B cell (primary cell): ENCODE data around the gene POU2AF1. TPM values are rescaled to one million over a fixed set of nuclear protein-coding genes. Genes with fewer than 3 reads are reported as not detected.

ENCODE experiments used
- ATAC-seq: fragments of 200-7000 bp; cut with Tn5 transposase; one replicate; pipeline ENCODE4 v1.10.0; 2021; ENCODE audit warnings: low read depth, mild to moderate bottlenecking, moderate number of reproducible peaks, moderate library complexity
- CTCF ChIA-PET: fragments of 350-600 bp; sonication (Branson Sonifier 250); formaldehyde crosslinking; loops from one replicate; lab custom pipeline; 2021; ENCODE audit warnings: antibody characterized with exemption, inconsistent platforms; lab: Charles Lee
- POLR2A ChIA-PET: fragments of 350-600 bp; sonication (Branson Sonifier 250); formaldehyde crosslinking; loops from one replicate; lab custom pipeline; 2021; ENCODE audit warnings: antibody characterized with exemption; lab: Charles Lee
- DNase-seq: peaks from one replicate; pipeline ENCODE4 v3.0.0; 2013
- H2AFZ ChIP-seq: 2 replicates; pipeline ENCODE4 v1.6.1; 2012; ENCODE audit warnings: mild to moderate bottlenecking, low read depth, low read length; ENCODE audit not compliant: insufficient read depth, poor library complexity, severe bottlenecking
- H3K27ac ChIP-seq, 2 donors: 1 replicate in 1 of 2; 2 replicates in 1 of 2; pipeline ENCODE4 v1.5.1; 2012 to 2013; ENCODE audit warnings: low read length in 2 of 2, mild to moderate bottlenecking in 2 of 2, moderate library complexity in 1 of 2
- H3K27me3 ChIP-seq, 4 experiments: fragments of 200-600 bp in 1 of 4; sonication (generic) in 1 of 4; replicated peaks in 1 of 4; 1 replicate in 2 of 4; 2 replicates in 2 of 4; pipeline versions ENCODE4 v1.6.1 to v1.7.0; 2013 to 2016; ENCODE audit warnings: low read length in 3 of 4, mild to moderate bottlenecking in 2 of 4, mixed read lengths in 1 of 4, moderate library complexity in 1 of 4; ENCODE audit not compliant: insufficient read depth in 4 of 4, control insufficient read depth in 3 of 4; ENCODE audit errors: control extremely low read depth in 1 of 4
- H3K36me3 ChIP-seq, 2 experiments: replicated peaks in 1 of 2; 1 replicate in 1 of 2; 2 replicates in 1 of 2; pipeline versions ENCODE4 v1.6.1 to v1.7.1; 2013; ENCODE audit warnings: low read length in 1 of 2; ENCODE audit not compliant: insufficient read depth in 2 of 2, control insufficient read depth in 1 of 2; ENCODE audit errors: control extremely low read depth in 1 of 2, extremely low read depth in 1 of 2
- H3K4me1 ChIP-seq, 2 donors: fragments of 200-600 bp in 1 of 2; sonication (generic) in 1 of 2; 1 replicate in 1 of 2; 2 replicates in 1 of 2; pipeline versions ENCODE4 v1.5.1 to v1.6.1; 2013 to 2017; ENCODE audit warnings: low read length in 2 of 2; ENCODE audit not compliant: control insufficient read depth in 2 of 2, insufficient read depth in 2 of 2
- H3K4me2 ChIP-seq: replicated peaks from 2 replicates; pipeline ENCODE3; 2012; ENCODE audit warnings: mild to moderate bottlenecking, low read depth, low read length; ENCODE audit not compliant: poor library complexity, severe bottlenecking
- H3K4me3 ChIP-seq, 5 experiments: fragments of 200-600 bp in 1 of 5; sonication (generic) in 1 of 5; 1 replicate in 3 of 5; 2 replicates in 2 of 5; pipeline versions ENCODE4 v1.5.1 to v1.7.0; 2011 to 2016; ENCODE audit warnings: low read length in 4 of 5, mild to moderate bottlenecking in 4 of 5, low read depth in 2 of 5, control low read depth in 1 of 5, moderate library complexity in 1 of 5; ENCODE audit not compliant: insufficient read depth in 1 of 5; ENCODE audit errors: control extremely low read depth in 1 of 5, extremely low read depth in 1 of 5
- H3K79me2 ChIP-seq: fragments of 200-600 bp; sonication (generic); one replicate; pipeline ENCODE4 v1.6.0; 2016; ENCODE audit warnings: low read length; ENCODE audit not compliant: control insufficient read depth, insufficient read depth
- H3K9ac ChIP-seq: fragments of 200-600 bp; sonication (generic); 2 replicates; pipeline ENCODE4 v1.6.1; 2017; ENCODE audit warnings: mild to moderate bottlenecking, low read length, moderate library complexity
- H3K9me3 ChIP-seq, 3 donors: one replicate each; pipeline versions ENCODE4 v1.6.1 to v1.7.1; 2013; ENCODE audit warnings: low read length in 2 of 3; ENCODE audit not compliant: control insufficient read depth in 2 of 3, insufficient read depth in 1 of 3; ENCODE audit errors: control extremely low read depth in 1 of 3
- H4K20me1 ChIP-seq: 2 replicates; pipeline ENCODE4 v1.6.0; 2012; ENCODE audit warnings: mild to moderate bottlenecking, low read length; ENCODE audit not compliant: insufficient read depth, control insufficient read depth, poor library complexity, severe bottlenecking
- H3K27ac Mint-ChIP-seq: one replicate; pipeline ENCODE4 v1.8.0; 2021; ENCODE audit warnings: mixed read lengths
- H3K27me3 Mint-ChIP-seq: one replicate; pipeline ENCODE4 v1.8.0; 2021; ENCODE audit warnings: mixed read lengths
- H3K4me1 Mint-ChIP-seq: one replicate; pipeline ENCODE4 v1.8.0; 2021; ENCODE audit warnings: mixed read lengths
- H3K4me3 Mint-ChIP-seq: one replicate; pipeline ENCODE4 v1.8.0; 2021; ENCODE audit warnings: mixed read lengths
- H3K9me3 Mint-ChIP-seq: one replicate; pipeline ENCODE4 v1.8.0; 2022; ENCODE audit warnings: mixed read lengths; ENCODE audit not compliant: insufficient read depth
- EZH2 ChIP-seq: IDR thresholded peaks from 2 replicates; pipeline ENCODE4 v1.6.1; 2012; ENCODE audit warnings: borderline replicate concordance, low read depth, mild to moderate bottlenecking, moderate library complexity, low read length; ENCODE audit not compliant: insufficient read depth, poor library complexity, severe bottlenecking
- WGBS: methylation state at CpG from one replicate; pipeline ENCODE4 v1.1.5; 2013; ENCODE audit warnings: missing lambda C conversion rate; ENCODE audit not compliant: insufficient coverage; 5-methylcytosine and 5-hydroxymethylcytosine counted together
- intact Hi-C: fragments of 100-400 bp; cut with micrococcal nuclease; formaldehyde crosslinking; loops from one replicate; pipeline ENCODE4 v1.10.0; 2022
- polyA plus RNA-seq: library from polyadenylated mRNA; depleted of rRNA; stranded (reverse); fragments of >200 nt; gene quantifications from 2 replicates; pipeline ENCODE4 v1.2.3, GENCODE V29; 2012
- total RNA-seq, 2 donors: library from RNA; stranded (reverse); fragments of 120-200 nt in 1 of 2; gene quantifications; 1 replicate in 1 of 2; 2 replicates in 1 of 2; pipeline versions ENCODE4 v1.2.3 to v1.2.4, GENCODE V29; 2013 to 2022
- TF ChIP-seq, protein P1 (sequence below): fragments of 200-600 bp; IDR thresholded peaks from one replicate; pipeline ENCODE4 v1.8.0; 2022; ENCODE audit warnings: antibody characterized with exemption, mild to moderate bottlenecking

POU2AF1 gene
- total and polyA plus RNA-seq, 2 donors (not counting 1 experiment from before 2014, with no cell fraction given), result 308 to 407 TPM

DNA sequence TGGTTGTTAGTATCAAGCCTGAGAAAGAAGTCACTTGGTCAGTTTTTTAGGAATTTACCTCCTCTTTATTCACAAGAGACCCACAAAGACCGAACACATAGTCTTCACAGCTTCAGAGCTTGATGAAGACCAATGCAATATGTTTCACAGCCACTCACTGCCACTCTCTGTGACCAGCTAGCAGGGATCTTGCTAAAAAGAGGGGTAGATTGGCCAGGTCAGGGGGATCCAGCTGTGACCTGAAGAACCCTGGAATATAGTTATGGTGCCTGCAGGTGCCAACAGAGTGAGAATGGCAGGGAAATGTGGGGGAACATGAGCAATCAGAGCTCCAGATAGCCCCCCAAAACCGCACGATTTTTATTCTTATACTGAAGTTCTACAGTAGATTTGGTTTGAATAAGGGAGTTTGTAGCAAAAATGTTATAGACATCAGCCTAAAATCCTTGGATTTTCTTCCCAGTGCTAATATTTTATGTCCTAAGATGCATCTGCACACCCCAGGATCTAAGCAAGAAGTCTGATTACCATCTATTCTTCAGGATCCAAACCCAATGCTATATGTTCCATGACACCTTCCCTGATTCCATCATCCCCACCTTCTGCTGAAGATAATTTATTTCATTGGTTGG lies 8.7 kb downstream of the POU2AF1 start:
- Histone ChIP-seq H4K20me1 (peaks cover 68% of the 10 kb centered on the region), H3K9me3 (no peaks in the 10 kb centered on the region), H3K27me3 (no peaks in the 10 kb centered on the region), H3K4me3 (no peak overlapping the region), H3K9ac (peak overlapping the region; percentile 13), H3K79me2 (peaks cover 100% of the 10 kb centered on the region), H3K27ac (peak overlapping the region; percentile 38 to 88), H3K36me3 (peaks cover 5 to 71% of the 10 kb centered on the region in 2 experiments), H2AFZ (no peak overlapping the region), H3K4me1 (peaks cover 95 to 98% of the 10 kb centered on the region in 2 donors), H3K4me2 (peak overlapping the region; percentile 80)
- ChIA-PET POLR2A (interaction anchor here (1.0 to 1.5 kb wide), 2 partner anchors 9 to 47 kb away, joined by 6 to 8 read pairs; partner anchors contain the start of gene POU2AF1), CTCF (interaction anchor here (0.6 to 32.5 kb wide), 6 partner anchors 8 to 73 kb away, joined by 3 to 922 read pairs (median 6); partner anchors contain the start of gene POU2AF1)
- intact Hi-C loops, result loop anchor here (10.0 kb wide), 1 partner anchor 196 kb away; no protein-coding TSS in a partner anchor
- WGBS, result no CpG with 5 or more reads among the region's 3 CpGs
- DNase-seq (no peak), ATAC-seq (no peak)
- Mint-ChIP-seq H3K27ac (peak overlapping the region; percentile 94), H3K4me1 (peaks cover 95% of the 10 kb centered on the region), H3K9me3 (no peaks in the 10 kb centered on the region), H3K4me3 (peak overlapping the region; percentile 79), H3K27me3 (no peaks in the 10 kb centered on the region)
- no peak for TF ChIP-seq EZH2
- TF ChIP-seq, protein P1, sequence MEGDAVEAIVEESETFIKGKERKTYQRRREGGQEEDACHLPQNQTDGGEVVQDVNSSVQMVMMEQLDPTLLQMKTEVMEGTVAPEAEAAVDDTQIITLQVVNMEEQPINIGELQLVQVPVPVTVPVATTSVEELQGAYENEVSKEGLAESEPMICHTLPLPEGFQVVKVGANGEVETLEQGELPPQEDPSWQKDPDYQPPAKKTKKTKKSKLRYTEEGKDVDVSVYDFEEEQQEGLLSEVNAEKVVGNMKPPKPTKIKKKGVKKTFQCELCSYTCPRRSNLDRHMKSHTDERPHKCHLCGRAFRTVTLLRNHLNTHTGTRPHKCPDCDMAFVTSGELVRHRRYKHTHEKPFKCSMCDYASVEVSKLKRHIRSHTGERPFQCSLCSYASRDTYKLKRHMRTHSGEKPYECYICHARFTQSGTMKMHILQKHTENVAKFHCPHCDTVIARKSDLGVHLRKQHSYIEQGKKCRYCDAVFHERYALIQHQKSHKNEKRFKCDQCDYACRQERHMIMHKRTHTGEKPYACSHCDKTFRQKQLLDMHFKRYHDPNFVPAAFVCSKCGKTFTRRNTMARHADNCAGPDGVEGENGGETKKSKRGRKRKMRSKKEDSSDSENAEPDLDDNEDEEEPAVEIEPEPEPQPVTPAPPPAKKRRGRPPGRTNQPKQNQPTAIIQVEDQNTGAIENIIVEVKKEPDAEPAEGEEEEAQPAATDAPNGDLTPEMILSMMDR, result no peak

DNA sequence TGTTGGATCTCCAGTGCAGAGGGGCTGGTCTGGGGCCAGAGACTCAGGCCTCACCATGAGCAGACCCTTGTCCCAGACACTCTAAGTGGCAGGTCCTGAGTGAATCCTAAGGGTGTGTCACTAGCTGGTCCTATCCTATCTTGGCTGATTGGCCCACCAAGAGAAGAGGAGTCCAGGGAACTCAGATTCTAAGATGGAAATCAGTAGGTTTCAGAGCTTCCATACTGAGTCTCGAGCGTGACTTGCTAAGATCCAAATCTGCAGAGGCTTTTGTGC lies 10.9 kb downstream of the POU2AF1 start:
- ChIA-PET POLR2A (interaction anchor here (0.6 to 7.4 kb wide), 6 partner anchors 10 to 939 kb away, joined by 3 to 53 read pairs (median 3); partner anchors contain the start of genes FDX1 and POU2AF1), CTCF (interaction anchor here (1.4 to 32.5 kb wide), 5 partner anchors 9 to 86 kb away, joined by 3 to 922 read pairs (median 8); partner anchors contain the start of gene POU2AF1)
- Histone ChIP-seq H3K4me2 (peak overlapping the region; percentile 70), H3K36me3 (peaks cover 2 to 75% of the 10 kb centered on the region in 2 experiments), H2AFZ (no peak overlapping the region), H3K9ac (peak overlapping the region; percentile 48), H3K4me1 (peaks cover 99 to 100% of the 10 kb centered on the region in 2 donors), H3K4me3 (peak overlapping the region in 3 of 5 experiments; percentile 3 to 27 (median 9)), H3K9me3 (no peaks in the 10 kb centered on the region), H3K27me3 (no peaks in the 10 kb centered on the region), H3K27ac (peak overlapping the region; percentile 72 to 88), H3K79me2 (peaks cover 100% of the 10 kb centered on the region), H4K20me1 (peaks cover 80% of the 10 kb centered on the region)
- Mint-ChIP-seq H3K27me3 (no peaks in the 10 kb centered on the region), H3K27ac (peak overlapping the region; percentile 94), H3K4me1 (peaks cover 99% of the 10 kb centered on the region), H3K4me3 (peak overlapping the region; percentile 86), H3K9me3 (no peaks in the 10 kb centered on the region)
- no peak for DNase-seq
- intact Hi-C loops, result loop anchor here (1.0 kb wide), 1 partner anchor 10 kb away; no protein-coding TSS in a partner anchor
- no peak for ATAC-seq
- TF ChIP-seq, protein P1, result no peak
- no peak for TF ChIP-seq EZH2
- 81% methylated on average over 2 of the region's 2 CpGs for WGBS
